HG03095 (cell line): Measurements from ENCODE around the gene CCL21.
A peak's percentile ranks its signal among the peaks of the same experiment; 100 is the strongest.

Source experiments
- ATAC-seq: cut with Tn5 transposase; IDR thresholded peaks from one replicate; pipeline ENCODE4 v1.9.1; 2021; ENCODE audit warnings: moderate library complexity; ENCODE audit not compliant: unreplicated experiment

Gene CCL21

DNA sequence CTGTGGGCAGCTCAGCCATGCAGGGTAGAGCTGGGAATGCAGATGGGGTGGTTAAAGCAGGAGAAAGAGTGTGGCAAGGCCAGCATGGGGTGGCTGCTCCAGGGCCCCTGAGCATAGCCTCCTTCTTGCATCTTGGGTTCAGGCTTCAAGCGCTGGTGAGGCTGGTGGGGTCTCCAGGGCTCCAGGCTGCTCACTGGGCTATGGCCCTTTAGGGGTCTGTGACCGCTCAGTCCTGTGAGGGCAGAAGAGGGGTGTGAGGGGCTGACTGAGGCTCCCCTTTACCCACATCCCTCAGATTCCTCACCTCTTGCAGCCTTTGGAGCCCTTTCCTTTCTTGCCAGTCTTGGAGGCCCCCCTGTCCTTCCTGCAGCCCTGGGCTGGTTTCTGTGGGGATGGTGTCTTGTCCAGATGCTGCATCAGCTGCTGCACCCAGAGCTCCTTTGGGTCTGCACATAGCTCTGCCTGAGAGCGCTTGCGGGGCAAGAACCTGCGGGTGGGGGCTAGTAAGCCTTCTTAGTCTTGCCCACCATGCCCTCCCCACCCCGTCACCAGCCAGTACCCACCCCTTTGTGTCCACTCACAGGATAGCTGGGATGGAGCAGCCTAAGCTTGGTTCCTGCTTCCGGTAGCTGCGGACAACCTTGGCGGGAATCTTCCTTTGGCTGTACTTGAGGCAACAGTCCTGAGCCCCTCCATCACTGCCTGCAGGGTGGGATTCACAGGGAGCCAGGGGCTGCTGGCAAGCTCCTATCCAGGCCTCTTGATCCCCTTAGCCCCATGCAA lies 549 bp downstream of the CCL21 start:
- no peak for ATAC-seq

DNA sequence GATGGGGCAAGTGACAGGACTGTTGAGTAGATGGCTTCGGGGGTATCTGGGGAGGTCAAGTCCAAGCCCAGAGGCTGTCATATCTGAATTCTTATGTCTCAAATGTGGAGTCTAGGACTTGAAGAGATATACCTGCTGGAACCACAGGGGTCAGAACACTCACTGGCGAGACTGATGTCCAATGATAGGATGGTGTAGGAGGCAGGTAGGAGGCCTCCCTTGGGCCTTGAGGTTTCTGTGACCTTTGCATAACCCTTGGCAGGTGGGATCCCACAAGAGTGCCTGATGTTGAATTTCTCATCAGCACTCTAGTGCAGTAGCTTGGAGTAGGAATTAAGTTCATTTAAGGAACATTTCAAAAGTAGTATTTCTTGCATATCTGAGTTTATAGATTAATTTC lies 2.8 kb downstream of the CCL21 start:
- no peak for ATAC-seq

DNA sequence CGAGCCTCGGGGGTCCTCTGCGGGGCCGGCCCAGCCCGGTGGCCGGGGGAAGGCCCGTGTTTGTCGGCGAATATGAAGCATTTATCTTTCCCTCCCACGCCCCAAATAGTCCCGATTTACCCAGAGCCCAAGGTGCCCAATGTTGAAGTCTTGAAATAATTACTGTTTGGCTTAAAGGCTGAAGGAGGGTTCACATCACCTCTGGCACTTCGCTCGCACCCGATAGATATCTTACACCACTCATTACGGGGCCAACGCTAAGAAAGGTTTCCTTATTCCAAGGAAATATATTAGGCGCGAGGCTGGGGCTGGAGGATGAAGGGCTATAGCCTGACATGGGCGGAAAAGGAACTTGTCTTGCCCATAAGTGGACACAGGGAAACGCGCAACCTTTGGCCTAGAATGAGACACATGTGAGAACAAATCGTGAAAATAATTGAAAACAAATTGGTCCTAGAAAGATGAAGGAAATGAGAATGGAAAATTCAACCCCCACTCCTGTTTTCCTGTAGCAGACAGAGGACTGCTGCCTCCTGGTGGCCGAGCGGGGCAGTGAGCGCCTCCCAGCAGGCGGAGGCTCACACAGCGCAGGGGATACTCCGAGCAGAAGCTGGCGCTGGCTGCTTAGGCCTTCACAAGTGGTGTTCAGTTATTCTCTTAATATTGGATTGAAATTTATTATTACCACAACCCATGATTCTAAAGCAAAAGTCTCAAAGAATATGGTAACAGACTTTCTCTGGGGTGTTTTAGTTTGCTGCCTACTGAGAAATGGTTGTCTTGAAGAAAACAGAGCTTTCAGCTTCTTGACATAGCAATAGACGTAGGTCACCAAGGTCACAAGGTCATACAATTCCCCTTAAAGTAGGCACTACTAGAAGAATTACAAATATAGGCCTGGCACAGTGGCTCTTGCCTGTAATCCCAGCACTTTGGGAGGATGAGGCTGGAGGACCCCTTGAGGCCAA lies 7.9 kb downstream of the CCL21 start:
- ATAC-seq: peak; percentile 75

DNA sequence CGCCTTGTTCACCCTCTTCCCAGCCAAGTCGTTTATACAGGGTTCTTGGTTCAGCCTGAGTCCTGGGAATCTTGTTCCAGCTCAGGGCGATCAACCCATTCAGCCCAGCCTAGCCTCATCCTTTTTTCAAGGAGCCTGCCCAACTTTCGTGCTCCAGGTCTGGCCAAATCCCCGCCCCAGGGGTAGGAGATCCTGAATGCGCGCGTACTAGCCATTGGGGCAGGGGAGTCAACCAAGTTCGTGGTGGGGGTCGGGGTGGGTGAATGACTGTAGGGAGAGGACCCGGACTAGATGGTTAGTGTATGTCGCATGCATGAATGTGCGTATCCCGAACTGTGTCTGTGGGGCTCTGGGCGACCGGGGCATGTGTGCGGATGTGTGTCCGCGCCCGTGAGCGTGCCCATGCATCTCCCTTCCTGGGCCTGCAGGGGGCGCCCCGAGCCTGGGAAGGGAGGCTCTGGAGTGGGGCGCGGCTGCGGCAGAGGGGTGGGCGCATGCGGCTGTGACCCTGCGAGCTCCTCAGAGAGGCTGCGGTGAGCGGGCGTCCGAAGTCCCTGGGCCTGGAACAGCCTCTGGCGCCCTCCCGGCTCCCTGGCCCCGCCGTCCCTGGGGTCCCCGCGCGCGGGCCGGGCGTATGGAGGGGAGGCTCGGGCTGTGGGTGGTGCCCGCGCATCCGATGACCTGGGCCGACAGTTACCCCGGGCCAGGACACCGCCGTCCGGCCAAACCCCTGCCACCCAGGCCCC lies 8.7 kb downstream of the CCL21 start:
- ATAC-seq: peak; percentile 63

DNA sequence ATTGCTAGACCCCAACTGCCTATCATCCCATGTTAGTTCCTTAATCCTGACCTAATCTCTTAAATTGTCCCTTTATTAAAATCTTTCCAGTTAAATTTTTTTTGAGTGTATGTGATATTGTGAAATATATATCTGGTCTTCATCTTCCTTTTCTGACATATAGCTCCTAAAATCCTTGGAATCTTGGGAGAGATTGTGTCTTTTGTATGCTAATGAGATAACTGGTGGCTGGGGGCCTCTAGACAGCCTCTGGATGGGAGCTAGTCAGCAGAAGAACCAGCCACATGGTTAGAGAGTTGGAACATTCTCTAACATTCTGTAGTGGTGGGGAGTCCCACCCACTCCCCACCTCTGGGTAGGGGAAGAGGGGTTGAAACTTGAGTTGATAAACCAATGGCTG lies 15.1 kb downstream of the CCL21 start:
- no peak for ATAC-seq

DNA sequence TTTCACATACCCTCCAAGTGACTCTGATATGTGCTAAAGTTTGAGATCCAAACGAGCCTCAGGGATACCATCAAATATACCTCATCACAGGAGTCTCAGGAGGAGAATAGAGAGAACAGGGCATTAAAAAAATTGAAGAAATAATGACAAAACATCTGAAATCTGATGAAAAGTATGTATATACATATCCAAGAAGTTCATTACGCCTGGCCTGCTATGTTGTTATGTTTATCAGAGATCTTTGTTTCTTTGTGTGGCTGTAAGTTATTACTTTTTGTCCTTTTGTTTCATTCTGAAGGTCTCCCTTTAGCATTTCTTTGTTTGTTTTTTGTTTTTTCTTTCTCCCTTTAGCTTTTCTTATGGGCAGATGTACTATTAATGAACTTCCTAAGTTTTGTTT lies 16.4 kb downstream of the CCL21 start:
- ATAC-seq: no peak

DNA sequence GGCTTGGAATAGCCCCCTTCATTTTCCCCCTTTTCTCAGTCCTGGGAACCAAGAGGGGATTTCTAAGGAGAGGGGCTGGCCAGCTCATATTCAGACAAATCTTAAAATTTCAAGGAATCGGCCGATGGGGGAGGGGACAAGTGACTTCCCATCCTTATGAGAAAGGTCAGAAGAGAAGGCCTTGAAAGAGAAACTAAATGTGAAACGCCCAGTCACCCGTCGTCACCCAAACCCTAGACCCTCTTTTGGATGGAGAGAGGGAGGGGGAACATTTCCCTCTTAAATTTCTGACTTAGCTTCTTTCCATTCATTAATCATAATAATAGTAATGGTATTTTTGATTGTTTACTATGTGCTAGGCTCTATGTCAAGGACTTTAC lies 18.0 kb downstream of the CCL21 start:
- ATAC-seq: no peak

DNA sequence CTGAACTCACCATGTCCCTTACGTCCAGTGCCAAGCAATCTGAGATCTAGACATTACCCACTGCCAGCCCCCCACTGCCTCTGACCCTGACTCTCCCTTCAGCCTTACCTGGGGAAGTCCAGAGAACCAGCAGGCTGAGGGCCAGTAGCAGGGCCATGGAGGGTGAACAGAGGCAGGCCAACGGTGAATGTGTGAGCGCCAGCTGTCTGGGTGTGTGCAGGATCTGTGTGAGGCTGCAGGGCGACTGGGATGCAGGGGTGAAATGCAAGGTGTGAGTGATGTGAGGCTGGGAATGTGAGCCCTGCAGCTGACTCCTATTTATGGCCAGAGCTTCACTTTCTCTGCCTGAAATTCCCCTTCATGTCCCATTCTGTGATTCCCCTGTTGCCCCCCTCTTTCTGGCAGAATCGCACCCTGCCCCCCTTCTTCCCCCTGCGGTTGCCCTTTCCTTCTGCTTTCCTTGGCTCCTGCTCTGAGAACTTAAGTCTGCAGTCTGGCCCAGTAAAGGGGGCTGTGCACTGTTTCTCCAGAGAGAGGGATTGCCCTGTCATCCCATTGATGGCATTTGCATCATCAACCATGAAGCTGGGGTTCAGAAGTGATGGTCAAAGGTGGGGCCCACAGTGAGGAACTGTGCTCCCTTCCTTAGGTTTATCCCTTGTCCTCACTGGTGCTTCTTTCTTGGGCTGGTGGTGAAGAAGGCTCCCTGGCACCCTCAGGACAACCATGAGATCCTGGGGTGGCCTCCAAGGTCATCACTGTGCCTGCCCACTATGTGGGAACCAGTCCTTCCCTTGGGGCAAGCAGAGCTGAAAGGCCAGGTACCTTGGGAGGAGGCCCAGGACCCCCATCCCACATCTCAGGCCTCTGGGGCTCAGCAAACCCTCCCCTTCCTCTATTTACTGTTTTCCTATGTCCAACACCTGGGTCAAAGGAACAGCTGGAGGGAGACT lies 18.7 kb downstream of the CCL21 start, which contains the start of gene CCL19:
CCL19 (minus strand) TSS at position 294 of the 953 bp plus-strand sequence; CDS start at position 157, 137 bp downstream.
- ATAC-seq: no peak

DNA sequence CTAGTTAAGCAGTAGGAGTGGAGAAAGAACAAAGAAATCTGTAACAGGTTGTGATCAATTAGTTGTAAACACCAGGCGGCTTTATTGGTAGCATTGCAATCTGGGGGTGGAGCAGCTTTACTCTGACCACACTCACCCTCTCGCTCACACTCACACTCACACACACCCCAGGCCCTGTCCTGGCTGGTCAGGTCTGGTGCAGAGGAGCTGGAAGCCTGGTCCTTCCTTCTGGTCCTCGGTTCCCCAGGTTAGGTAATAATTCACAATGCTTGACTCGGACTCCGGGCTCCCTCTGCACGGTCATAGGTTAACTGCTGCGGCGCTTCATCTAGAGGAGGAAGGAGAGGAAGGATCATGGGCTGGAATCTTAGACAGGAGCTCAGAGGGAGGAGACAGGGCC lies 20.4 kb downstream of the CCL21 start:
- no peak for ATAC-seq

DNA sequence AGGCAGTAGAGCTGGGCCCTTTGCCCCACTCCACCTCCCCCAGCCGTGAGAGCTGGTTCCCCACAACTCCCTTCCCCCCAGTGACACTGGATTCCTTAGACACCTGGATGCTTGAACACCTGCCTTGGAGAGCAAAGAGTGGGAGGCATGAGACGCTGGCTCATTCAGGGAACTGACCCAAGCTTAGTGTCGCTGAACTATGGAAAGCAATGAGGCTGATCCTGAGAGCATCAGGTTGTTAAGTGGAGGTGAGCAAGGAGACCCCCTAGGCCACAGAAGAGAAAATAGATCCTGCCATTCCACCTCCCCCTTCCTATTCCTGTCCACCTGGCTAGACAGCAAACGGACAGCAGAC lies 20.8 kb downstream of the CCL21 start:
- no peak for ATAC-seq

DNA sequence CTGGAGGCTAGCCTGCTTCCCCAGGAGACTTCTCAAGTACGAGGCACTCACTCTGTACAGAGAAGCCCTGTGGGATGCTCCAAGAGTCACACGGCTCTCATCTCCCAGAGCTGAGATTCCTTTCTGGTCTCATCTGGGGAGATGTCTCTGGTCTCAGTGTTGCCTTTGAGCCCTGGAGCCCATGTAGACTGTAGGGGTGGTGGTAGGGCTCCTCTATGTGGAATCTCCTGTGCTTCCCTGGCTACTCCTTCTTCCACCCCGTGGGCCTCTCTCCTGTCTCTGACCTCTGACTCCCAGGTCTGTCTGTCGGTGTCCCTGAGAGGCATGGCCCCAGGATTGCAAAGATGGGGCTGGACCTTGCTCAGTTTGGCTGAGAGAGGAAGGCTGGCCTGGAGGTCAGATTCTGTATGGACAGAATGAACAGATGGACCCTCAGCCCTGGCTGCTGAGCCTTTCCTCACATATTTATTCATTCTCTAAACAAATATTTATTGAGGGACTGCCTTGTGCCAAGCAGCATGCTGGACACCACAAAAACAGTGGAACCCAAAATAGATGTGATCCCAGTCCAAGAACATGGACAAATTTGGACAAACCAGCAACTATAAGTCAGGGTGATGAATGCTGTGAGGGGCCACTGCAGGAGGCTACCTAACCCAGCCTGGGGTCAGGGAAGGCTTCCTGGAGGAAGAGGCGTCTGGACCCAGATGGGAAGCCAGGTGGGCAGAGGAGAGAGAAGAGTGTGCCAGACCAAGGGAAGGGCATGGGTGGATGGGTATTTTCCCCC lies 21.4 kb downstream of the CCL21 start:
- no peak for ATAC-seq

DNA sequence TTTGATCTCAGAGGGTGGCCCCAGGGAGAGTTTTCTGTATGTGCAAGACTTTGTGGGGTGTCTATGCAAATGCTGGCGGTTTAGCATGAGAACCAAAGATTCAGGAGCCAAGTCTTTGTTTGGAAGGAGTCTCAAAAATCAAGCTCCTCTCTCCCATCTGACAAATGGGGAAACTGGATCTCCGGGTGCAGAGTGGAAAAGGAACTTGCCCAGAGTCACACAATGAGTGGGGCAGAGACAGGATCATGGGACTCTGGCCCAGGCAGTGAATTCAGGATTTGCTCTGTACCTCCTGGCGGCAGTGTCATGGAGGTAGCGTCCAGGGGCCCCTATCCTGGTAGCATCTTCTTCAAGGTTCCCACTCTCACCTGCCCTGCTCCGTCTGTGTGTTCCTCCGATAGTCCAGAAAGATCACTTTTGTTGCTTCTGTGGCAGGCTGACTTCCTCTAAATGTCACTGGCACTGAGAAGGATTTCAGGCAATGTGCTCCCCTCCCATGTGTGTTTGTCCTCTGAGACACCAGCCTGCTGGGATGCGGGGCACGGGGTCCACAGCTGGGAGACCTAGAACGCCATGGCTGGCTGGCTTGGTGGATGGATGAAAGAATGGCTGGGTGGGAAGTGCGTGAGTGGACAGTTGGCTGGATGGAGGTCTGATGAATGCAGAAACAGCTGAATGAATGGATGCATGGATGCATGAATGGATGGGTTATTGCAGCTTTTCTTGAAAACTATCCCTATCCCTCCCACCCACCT lies 22.5 kb downstream of the CCL21 start:
- ATAC-seq: no peak

DNA sequence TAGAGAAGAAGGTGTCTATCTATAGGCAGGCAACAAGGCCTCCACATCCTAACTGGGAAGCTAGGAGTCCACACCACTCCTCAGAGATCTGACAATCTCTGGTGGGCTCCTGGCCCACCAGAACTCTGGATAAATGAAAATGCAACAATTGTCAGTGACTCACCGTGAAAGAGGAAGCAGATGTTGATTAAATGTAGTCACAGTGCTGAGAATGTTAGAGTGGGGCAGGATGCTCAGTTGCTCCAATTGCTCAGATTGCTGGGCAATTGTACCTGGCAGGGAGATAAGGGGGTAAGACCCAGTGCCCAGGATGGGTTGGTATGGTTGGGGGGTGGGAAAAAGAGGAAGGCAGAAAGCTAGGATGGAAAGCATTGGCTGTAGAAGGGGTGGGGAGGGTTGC lies 23.2 kb downstream of the CCL21 start:
- no peak for ATAC-seq

DNA sequence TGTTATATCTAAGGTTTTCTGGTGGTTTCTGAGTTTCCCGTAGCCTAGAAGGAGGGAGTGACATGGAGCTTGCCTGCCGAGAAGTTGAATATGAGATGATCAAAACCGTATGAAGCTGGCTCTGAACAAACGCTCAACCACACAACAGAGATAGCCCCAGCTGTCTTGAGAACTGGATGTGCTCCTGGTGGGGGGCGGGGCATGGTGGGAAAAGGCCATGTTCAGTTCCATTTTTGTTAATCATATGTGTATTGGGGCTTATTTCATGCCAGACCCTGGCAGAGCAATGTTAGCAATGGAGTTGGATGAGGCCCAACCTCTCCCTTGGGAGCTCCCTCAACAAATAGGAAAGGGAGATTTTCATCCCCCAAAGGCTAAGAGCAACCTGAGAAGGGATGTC lies 23.7 kb downstream of the CCL21 start:
- ATAC-seq: no peak

DNA sequence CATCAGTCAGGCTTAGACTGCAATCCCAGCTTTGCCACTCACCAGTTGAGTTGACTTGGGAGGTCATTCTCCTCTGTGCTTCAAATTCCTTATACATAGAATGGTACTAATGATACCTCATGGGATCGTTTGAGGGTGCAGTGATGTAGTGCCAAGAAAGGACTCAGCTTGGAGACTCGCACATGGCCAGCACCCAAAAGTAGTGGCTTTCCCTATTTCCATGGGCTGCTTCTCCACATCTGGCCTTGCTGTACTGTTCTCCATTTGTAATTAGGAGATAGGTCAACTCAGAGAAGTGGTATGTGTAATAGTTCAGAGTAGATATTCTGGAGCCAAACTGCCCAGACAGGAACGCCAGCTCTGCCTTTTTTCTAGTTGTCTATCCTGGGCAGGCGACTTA lies 24.3 kb downstream of the CCL21 start:
- no peak for ATAC-seq

DNA sequence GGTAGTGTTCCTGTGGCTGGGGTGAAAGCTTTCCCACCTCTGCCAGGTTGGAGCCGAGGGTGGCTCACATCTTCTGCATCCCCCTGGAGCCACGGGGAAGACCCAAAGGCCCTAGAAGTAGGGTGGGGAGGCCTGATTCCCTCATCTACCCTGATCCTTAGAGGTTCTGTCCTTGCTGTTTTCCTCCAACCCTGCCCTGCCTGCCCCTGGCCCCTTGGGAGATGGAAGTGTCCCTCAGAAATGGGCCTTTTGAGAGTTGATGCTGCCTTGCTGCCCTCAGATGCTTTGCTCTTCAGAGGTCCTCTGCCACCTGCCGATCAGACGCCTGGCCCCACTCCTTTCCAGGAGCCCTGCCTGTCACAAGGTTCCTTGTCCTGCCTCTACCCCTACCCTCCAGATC lies 25.1 kb downstream of the CCL21 start:
- no peak for ATAC-seq

DNA sequence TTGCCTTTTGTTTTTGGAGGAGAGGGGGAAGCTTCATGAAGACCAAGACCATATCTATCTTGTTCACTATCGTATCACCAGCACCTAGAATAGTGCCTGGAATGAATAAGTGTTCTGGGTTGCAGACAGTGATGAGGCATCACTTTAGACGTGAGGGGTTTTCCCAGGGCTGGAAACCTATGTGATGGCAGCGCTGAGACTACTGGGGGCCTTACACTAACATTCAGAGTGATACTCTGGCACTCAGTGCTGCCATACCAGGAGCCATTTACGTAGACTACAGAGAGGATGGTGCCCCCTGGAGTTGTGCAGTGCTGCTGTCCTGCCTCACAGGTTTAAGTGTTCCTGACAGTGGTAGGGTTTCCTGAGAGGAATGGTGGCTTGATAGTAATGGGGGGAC lies 25.8 kb downstream of the CCL21 start:
- ATAC-seq: no peak

DNA sequence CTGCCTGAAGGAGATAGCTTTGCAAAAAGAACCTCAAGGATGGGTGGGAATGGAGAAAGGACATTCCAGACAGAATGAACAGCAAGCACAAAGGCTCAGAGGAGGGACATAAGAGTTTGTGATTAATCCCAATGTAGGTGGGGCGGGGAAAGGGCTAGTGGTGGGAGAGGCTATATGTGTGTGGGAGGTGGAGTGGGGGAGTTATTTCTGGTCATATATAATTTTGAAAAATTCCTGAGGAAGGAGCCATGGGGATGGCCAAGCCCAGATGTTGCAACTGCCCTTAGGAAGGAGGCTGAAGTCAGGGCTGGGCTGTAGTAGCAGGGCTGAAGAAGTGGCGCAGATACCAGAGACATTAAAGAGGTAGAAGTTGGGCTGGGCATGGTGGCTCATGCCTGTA lies 34.1 kb downstream of the CCL21 start:
- ATAC-seq: no peak
